Hepatocyte (in vitro differentiated cells): ENCODE measurements around the gene JMJD1C. TPM values are rescaled to one million over a fixed set of nuclear protein-coding genes. Genes with fewer than 3 reads are reported as not detected.

Experiments
- DNase-seq: peaks from one replicate; pipeline ENCODE4 v3.0.0-alpha.2; 2016; ENCODE audit warnings: low spot score
- H2AFZ ChIP-seq: fragments of 200-600 bp; sonication (generic); 2 replicates; pipeline ENCODE4 v1.6.0; 2016; ENCODE audit warnings: antibody characterized with exemption, mild to moderate bottlenecking
- H3K27ac ChIP-seq: fragments of 200-600 bp; sonication (generic); 2 replicates; pipeline ENCODE4 v1.5.1; 2016; ENCODE audit warnings: mild to moderate bottlenecking
- H3K27me3 ChIP-seq: fragments of 200-600 bp; sonication (generic); 2 replicates; pipeline ENCODE4 v1.6.1; 2016
- H3K36me3 ChIP-seq: fragments of 200-600 bp; sonication (generic); replicated peaks from 2 replicates; pipeline ENCODE4 v1.5.1; 2016; ENCODE audit warnings: low read depth; ENCODE audit not compliant: insufficient read depth
- H3K4me1 ChIP-seq: fragments of 200-600 bp; sonication (generic); 2 replicates; pipeline ENCODE4 v1.5.1; 2016; ENCODE audit warnings: mild to moderate bottlenecking, moderate library complexity; ENCODE audit not compliant: insufficient read depth
- H3K4me2 ChIP-seq: fragments of 200-600 bp; sonication (generic); 2 replicates; pipeline ENCODE4 v1.6.0; 2016
- H3K4me3 ChIP-seq: fragments of 200-600 bp; sonication (generic); 2 replicates; pipeline ENCODE4 v1.5.1; 2016; ENCODE audit warnings: mild to moderate bottlenecking
- H3K79me2 ChIP-seq: fragments of 200-600 bp; sonication (generic); 2 replicates; pipeline ENCODE4 v1.6.0; 2017; ENCODE audit warnings: mild to moderate bottlenecking
- H3K9me2 ChIP-seq: fragments of 200-600 bp; sonication (generic); replicated peaks from 2 replicates; pipeline ENCODE4 v1.6.0; 2017; ENCODE audit warnings: mild to moderate bottlenecking; ENCODE audit not compliant: insufficient read depth
- H3K9me3 ChIP-seq: fragments of 200-600 bp; sonication (generic); 2 replicates; pipeline ENCODE4 v1.5.1; 2016; ENCODE audit warnings: low read depth, mild to moderate bottlenecking
- H4K20me1 ChIP-seq: fragments of 200-600 bp; sonication (generic); 2 replicates; pipeline ENCODE4 v1.6.0; 2016; ENCODE audit warnings: mild to moderate bottlenecking; ENCODE audit not compliant: insufficient read depth, poor library complexity, severe bottlenecking
- EZH2 ChIP-seq: fragments of 200-600 bp; sonication (generic); IDR thresholded peaks from 2 replicates; pipeline ENCODE4 v1.6.1; 2016; ENCODE audit warnings: antibody characterized with exemption, mild to moderate bottlenecking, borderline replicate concordance
- EZH2phosphoT487 ChIP-seq: fragments of 200-600 bp; sonication (generic); IDR thresholded peaks from one replicate; pipeline ENCODE4 v1.6.1; 2018; ENCODE audit warnings: antibody characterized with exemption, mild to moderate bottlenecking, low read depth, moderate library complexity; ENCODE audit not compliant: unreplicated experiment, severe bottlenecking
- WGBS: methylation state at CpG from one replicate; pipeline ENCODE4 v1.1.6; 2016; ENCODE audit warnings: low lambda C conversion rate; ENCODE audit errors: missing lambda C conversion rate; 5-methylcytosine and 5-hydroxymethylcytosine counted together
- polyA plus RNA-seq: library from polyadenylated mRNA; unstranded; fragments of >200 nt; fragmentation: Nextera tagmentation; extraction: Ambion mirVana; gene quantifications from 2 replicates; pipeline ENCODE4 v1.2.1, GENCODE V29; 2016
- total RNA-seq: library from RNA; depleted of rRNA; stranded (reverse); fragments of >200 nt; gene quantifications from 2 replicates; pipeline ENCODE4 v1.2.3, GENCODE V29; 2014
- TF ChIP-seq, protein P1 (sequence below): fragments of 200-600 bp; sonication (generic); IDR thresholded peaks from 2 replicates; pipeline ENCODE4 v1.5.1; 2016; ENCODE audit warnings: antibody characterized with exemption, mild to moderate bottlenecking; ENCODE audit not compliant: poor library complexity

The JMJD1C gene
- total and polyA plus RNA-seq, 2 experiments from 2014 or later = 43.2 to 177 TPM

DNA sequence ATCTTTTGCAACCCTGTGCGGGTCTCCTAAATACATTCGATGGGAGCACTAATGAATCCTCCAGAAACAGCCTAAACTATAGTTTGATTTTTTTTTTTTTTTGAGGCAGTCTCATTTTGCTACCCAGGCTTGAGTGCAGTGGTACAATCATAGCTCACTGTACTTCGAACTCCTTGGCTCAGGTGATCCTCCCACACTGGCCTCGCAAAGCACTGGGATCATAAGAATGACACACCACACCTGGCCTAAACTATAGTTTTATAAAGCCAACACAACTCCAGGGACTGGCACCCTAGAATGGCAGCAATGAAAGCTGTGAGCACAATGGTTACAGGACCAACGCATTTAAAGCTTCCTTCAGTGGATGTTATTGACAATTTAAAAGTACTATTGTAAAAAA, 14.5 kb upstream of the JMJD1C start:
- Histone ChIP-seq H3K36me3 (no peaks in the 10 kb centered on the region), H2AFZ (no peak overlapping the region), H3K79me2 (peaks cover 96% of the 10 kb centered on the region), H3K9me2 (no peaks in the 10 kb centered on the region), H3K4me2 (no peak overlapping the region), H3K4me1 (peaks cover 7% of the 10 kb centered on the region), H3K27me3 (no peaks in the 10 kb centered on the region), H4K20me1 (peaks cover 15% of the 10 kb centered on the region), H3K9me3 (no peaks in the 10 kb centered on the region), H3K27ac (no peak overlapping the region), H3K4me3 (no peak overlapping the region)
- 91% methylated on average over 5 of the region's 5 CpGs for whole genome bisulfite sequencing
- TF ChIP-seq, protein P1, sequence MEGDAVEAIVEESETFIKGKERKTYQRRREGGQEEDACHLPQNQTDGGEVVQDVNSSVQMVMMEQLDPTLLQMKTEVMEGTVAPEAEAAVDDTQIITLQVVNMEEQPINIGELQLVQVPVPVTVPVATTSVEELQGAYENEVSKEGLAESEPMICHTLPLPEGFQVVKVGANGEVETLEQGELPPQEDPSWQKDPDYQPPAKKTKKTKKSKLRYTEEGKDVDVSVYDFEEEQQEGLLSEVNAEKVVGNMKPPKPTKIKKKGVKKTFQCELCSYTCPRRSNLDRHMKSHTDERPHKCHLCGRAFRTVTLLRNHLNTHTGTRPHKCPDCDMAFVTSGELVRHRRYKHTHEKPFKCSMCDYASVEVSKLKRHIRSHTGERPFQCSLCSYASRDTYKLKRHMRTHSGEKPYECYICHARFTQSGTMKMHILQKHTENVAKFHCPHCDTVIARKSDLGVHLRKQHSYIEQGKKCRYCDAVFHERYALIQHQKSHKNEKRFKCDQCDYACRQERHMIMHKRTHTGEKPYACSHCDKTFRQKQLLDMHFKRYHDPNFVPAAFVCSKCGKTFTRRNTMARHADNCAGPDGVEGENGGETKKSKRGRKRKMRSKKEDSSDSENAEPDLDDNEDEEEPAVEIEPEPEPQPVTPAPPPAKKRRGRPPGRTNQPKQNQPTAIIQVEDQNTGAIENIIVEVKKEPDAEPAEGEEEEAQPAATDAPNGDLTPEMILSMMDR = no peak
- TF ChIP-seq EZH2phosphoT487 (no peak), EZH2 (no peak)
- peak; percentile 36 for DNase-seq

- no peaks in the 10 kb centered on the region for H3K9me2 ChIP-seq
- no peaks in the 10 kb centered on the region for H3K27me3 ChIP-seq
- H3K4me2 ChIP-seq = no peak overlapping the region
- H3K79me2 ChIP-seq = peaks cover 97% of the 10 kb centered on the region
- no peak overlapping the region for H2AFZ ChIP-seq
- H3K4me1 ChIP-seq = peaks cover 7% of the 10 kb centered on the region
- H3K4me3 ChIP-seq = no peak overlapping the region
- peaks cover 10% of the 10 kb centered on the region for H4K20me1 ChIP-seq
- H3K36me3 ChIP-seq = no peaks in the 10 kb centered on the region
- H3K9me3 ChIP-seq = no peaks in the 10 kb centered on the region
- WGBS = 38% methylated on average over 3 of the region's 3 CpGs
- H3K27ac ChIP-seq = no peak overlapping the region
- TF ChIP-seq EZH2 (no peak), EZH2phosphoT487 (no peak)
- TF ChIP-seq, protein P1 = no peak
- no peak for DNase-seq
Observed at GRCh38 chr10:63478564-63478963, 12.8 kb upstream of the JMJD1C start.

DNA sequence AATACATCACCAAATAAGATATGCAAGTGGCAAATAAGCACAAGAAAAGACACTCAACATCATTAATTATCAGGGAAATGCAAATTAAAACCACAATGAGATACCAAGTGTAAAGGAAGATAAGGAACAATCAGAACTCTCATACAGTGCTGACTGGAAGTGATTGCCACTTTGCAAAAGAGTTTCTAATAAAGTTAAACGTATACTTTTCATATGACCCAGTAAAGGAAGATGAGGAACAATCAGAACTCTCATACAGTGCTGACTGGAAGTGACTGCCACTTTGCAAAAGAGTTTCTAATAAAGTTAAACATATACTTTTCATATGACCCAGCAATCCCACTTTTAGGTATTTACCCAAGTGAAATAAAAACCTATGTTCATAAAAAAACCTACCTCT, 12.2 kb upstream of the JMJD1C start:
- no peak overlapping the region for H3K27ac ChIP-seq
- no peak overlapping the region for H2AFZ ChIP-seq
- no peak overlapping the region for H3K4me3 ChIP-seq
- H3K4me1 ChIP-seq = peaks cover 7% of the 10 kb centered on the region
- no peaks in the 10 kb centered on the region for H3K9me2 ChIP-seq
- H3K27me3 ChIP-seq = no peaks in the 10 kb centered on the region
- peaks cover 97% of the 10 kb centered on the region for H3K79me2 ChIP-seq
- H4K20me1 ChIP-seq = peaks cover 10% of the 10 kb centered on the region
- WGBS = 56% methylated on average over 1 of the region's 1 CpG
- no peaks in the 10 kb centered on the region for H3K36me3 ChIP-seq
- no peak for TF ChIP-seq EZH2
- TF ChIP-seq EZH2phosphoT487 = no peak
- TF ChIP-seq, protein P1 = no peak
- DNase-seq = no peak
- H3K9me3 ChIP-seq = no peaks in the 10 kb centered on the region
- H3K4me2 ChIP-seq = no peak overlapping the region

DNA sequence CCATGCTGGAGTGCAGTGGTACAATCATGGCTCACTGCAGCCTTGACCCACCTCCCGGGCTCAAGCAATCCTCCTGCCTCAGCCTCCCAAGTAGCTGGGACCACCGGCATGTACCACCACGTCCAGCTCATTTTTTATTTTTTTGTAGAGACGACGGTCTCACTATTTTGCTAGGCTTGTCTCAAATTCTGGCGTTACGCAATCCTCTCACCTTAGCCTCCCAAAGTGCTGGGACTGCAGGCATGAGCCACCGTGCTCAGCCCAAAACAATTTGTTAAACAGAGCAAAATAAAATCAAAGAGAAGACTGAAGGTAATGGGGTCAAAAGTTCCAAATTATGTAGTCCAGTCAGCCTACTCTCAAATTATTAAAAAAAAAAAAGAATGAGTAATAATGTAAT, 8.7 kb upstream of the JMJD1C start:
- TF ChIP-seq EZH2phosphoT487 (no peak), EZH2 (no peak)
- TF ChIP-seq, protein P1 = no peak
- peaks cover 99% of the 10 kb centered on the region for H3K79me2 ChIP-seq
- no peak overlapping the region for H2AFZ ChIP-seq
- DNase-seq = no peak
- H3K9me3 ChIP-seq = no peaks in the 10 kb centered on the region
- H3K27me3 ChIP-seq = no peaks in the 10 kb centered on the region
- H3K4me2 ChIP-seq = no peak overlapping the region
- WGBS = 88% methylated on average over 8 of the region's 8 CpGs
- H3K4me3 ChIP-seq = no peak overlapping the region
- no peaks in the 10 kb centered on the region for H3K36me3 ChIP-seq
- H3K4me1 ChIP-seq = peaks cover 2% of the 10 kb centered on the region
- peaks cover 18% of the 10 kb centered on the region for H4K20me1 ChIP-seq
- H3K9me2 ChIP-seq = no peaks in the 10 kb centered on the region
- no peak overlapping the region for H3K27ac ChIP-seq
